HEK293T (cell line): ENCODE measurements around the gene HAX1.
"Not testable (repeated sequence)": the region's sequence is repeated elsewhere in the genome, so short reads cannot be mapped to it uniquely, and the experiment has no call there.

Source experiments
- CTCF ChIA-PET: fragments of 350-600 bp; formaldehyde crosslinking; extraction: SDS; loops from one replicate; lab custom pipeline; 2021; ENCODE audit warnings: antibody characterized with exemption, inconsistent platforms; lab: Yijun Ruan, JAX
- POLR2A ChIA-PET: fragments of 350-600 bp; formaldehyde crosslinking; extraction: SDS; loops from one replicate; lab custom pipeline; 2020; ENCODE audit warnings: antibody characterized with exemption, inconsistent platforms; lab: Yijun Ruan, JAX
- DNase-seq: peaks from one replicate; pipeline ENCODE4 v3.0.0; 2012; ENCODE audit warnings: mixed read lengths; ENCODE audit errors: extremely low spot score
- ARNT ChIP-seq: fragments of 450-650 bp; IDR thresholded peaks from 2 replicates; pipeline ENCODE4 v1.6.1; 2017; ENCODE audit warnings: mild to moderate bottlenecking
- BHLHE40 ChIP-seq: fragments of 450-650 bp; IDR thresholded peaks from 2 replicates; pipeline ENCODE4 v1.6.1; 2016; ENCODE audit warnings: mild to moderate bottlenecking, moderate library complexity, borderline replicate concordance
- CTBP1 ChIP-seq: fragments of 450-650 bp; IDR thresholded peaks from 2 replicates; pipeline ENCODE4 v1.6.1; 2016; ENCODE audit warnings: borderline replicate concordance
- ELF4 ChIP-seq: fragments of 450-650 bp; IDR thresholded peaks from 2 replicates; pipeline ENCODE4 v1.6.1; 2017; ENCODE audit warnings: antibody characterized with exemption
- FOXA1 ChIP-seq: fragments of 450-650 bp; IDR thresholded peaks from 2 replicates; pipeline ENCODE4 v1.6.1; 2016; ENCODE audit warnings: mild to moderate bottlenecking
- FOXK2 ChIP-seq: fragments of 450-650 bp; IDR thresholded peaks from 2 replicates; pipeline ENCODE4 v1.6.1; 2016; ENCODE audit warnings: mild to moderate bottlenecking
- FOXM1 ChIP-seq: fragments of 450-650 bp; IDR thresholded peaks from 2 replicates; pipeline ENCODE4 v1.6.1; 2017; ENCODE audit warnings: mild to moderate bottlenecking, borderline replicate concordance
- HDGF ChIP-seq: fragments of 450-650 bp; IDR thresholded peaks from 2 replicates; pipeline ENCODE4 v1.6.1; 2017; ENCODE audit warnings: antibody characterized with exemption, borderline replicate concordance
- L3MBTL2 ChIP-seq: fragments of 450-650 bp; conservative IDR thresholded peaks from 2 replicates; pipeline ENCODE4 v1.6.1; 2016; ENCODE audit warnings: mild to moderate bottlenecking
- LEF1 ChIP-seq: fragments of 450-650 bp; IDR thresholded peaks from 2 replicates; pipeline ENCODE4 v1.6.1; 2017; ENCODE audit warnings: mild to moderate bottlenecking, borderline replicate concordance
- NFRKB ChIP-seq: fragments of 450-650 bp; IDR thresholded peaks from 2 replicates; pipeline ENCODE4 v1.6.1; 2016; ENCODE audit warnings: mild to moderate bottlenecking, moderate library complexity
- SP1 ChIP-seq: fragments of 450-650 bp; IDR thresholded peaks from 2 replicates; pipeline ENCODE4 v1.6.1; 2017
- SUZ12 ChIP-seq: fragments of 450-650 bp; IDR thresholded peaks from 2 replicates; pipeline ENCODE4 v1.6.1; 2016; ENCODE audit warnings: mild to moderate bottlenecking
- TARDBP ChIP-seq: fragments of 450-650 bp; IDR thresholded peaks from 2 replicates; pipeline ENCODE4 v1.6.1; 2016
- ZNF384 ChIP-seq: fragments of 450-650 bp; IDR thresholded peaks from 2 replicates; pipeline ENCODE4 v1.6.1; 2016
- TF ChIP-seq, protein P1 (sequence below): fragments of 450-650 bp; IDR thresholded peaks from 2 replicates; pipeline ENCODE4 v1.6.1; 2016

Gene HAX1

DNA sequence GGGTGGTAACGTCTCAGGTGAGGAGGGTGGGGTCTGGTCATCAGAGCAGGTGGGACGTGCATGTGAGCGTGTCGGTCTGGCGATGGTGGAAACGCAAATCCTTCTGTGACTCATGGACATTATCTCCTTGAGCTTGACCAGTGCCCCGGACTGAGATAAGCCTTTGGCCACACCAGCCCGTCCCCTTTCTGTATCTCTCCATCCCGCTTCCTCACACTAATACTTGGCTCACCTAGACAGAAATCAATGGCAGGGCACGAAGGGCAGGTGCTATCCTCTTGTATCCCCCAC, 40.6 kb downstream of the HAX1 start:
- CTCF ChIA-PET, result no interaction called here

DNA sequence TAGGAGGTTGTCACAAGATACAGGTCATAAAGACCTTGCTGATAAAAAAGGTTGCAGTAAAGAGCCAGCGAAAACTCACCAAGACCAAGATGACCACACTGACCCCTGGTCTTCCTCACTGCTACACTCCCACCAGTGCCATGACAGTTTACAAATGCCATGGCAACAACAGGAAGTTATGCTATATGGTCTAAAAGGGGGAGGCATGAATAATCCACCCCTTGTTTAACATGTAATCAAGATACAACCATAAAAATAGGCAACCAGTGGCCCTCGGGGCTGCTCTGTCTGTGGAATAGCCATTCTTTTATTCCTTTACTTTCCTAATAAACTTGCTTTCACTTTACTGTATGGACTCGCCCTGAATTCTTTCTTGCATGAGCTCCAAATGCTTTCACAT, 41.8 kb downstream of the HAX1 start:
- POLR2A ChIA-PET, CTCF ChIA-PET, DNase-seq: not testable (repeated sequence)

More for the DNA sequence above, 40.6 kb downstream of the HAX1 start:
- no peak for DNase-seq
- POLR2A ChIA-PET, result no interaction called here
- no peak for TF ChIP-seq CTBP1
- no peak for TF ChIP-seq LEF1
- no peak for TF ChIP-seq FOXM1
- TF ChIP-seq FOXK2, result no peak
- no peak for TF ChIP-seq ZNF384
- TF ChIP-seq, protein P1, sequence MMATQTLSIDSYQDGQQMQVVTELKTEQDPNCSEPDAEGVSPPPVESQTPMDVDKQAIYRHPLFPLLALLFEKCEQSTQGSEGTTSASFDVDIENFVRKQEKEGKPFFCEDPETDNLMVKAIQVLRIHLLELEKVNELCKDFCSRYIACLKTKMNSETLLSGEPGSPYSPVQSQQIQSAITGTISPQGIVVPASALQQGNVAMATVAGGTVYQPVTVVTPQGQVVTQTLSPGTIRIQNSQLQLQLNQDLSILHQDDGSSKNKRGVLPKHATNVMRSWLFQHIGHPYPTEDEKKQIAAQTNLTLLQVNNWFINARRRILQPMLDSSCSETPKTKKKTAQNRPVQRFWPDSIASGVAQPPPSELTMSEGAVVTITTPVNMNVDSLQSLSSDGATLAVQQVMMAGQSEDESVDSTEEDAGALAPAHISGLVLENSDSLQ, result no peak
- no peak for TF ChIP-seq HDGF
- no peak for TF ChIP-seq NFRKB
- no peak for TF ChIP-seq SP1
- TF ChIP-seq TARDBP, result no peak

DNA sequence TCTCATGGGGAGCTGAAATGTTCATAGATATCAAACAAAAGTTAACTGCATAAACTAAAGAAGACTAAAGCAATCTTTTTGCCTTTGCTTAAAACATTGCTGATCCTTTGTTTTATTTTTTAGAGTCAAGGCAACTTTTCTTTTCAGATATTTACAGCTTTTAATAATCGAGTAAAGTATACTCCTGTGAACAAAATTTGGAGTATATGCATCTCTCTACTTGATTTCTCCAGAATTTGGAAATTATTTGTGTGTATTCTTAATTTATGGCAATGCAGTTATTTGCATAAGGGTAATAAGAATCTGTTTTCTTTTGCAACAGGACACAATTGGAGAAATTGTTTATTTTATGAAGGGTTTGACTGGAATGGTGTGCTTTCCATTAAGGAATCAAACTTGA, 44.3 kb downstream of the HAX1 start:
- DNase-seq, result no peak
- ChIA-PET POLR2A (no interaction called here), CTCF (no interaction called here)
- no peak for TF ChIP-seq FOXM1
- no peak for TF ChIP-seq SUZ12
- TF ChIP-seq ZNF384, result no peak
- no peak for TF ChIP-seq NFRKB
- TF ChIP-seq HDGF, result no peak
- TF ChIP-seq CTBP1, result no peak
- no peak for TF ChIP-seq BHLHE40
- no peak for TF ChIP-seq FOXK2
- no peak for TF ChIP-seq SP1
- TF ChIP-seq L3MBTL2, result no peak
- TF ChIP-seq ARNT, result no peak
- no peak for TF ChIP-seq FOXA1

DNA sequence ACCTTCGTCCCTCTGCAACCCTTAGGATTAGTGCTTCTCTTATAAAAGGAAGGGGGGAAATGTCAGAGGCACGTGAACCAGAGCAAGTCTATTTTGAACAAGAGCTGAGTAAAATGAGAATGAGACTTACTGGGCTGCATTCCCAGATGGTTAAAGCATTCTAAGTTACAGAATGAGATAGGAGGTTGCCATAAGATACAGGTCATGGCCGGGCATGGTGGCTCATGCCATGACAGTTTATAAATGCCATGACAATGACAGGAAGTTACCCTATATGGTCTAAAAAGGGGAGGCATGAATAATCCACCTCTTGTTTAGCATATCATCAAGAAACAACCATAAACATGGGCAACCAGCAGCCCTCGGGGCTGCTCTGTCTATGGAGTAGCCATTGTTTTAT, 46.0 kb downstream of the HAX1 start:
- TF ChIP-seq CTBP1, result no peak
- TF ChIP-seq ARNT, result no peak
- no peak for TF ChIP-seq ELF4
- TF ChIP-seq TARDBP, result no peak
- no peak for TF ChIP-seq L3MBTL2
- no peak for TF ChIP-seq SUZ12
- no peak for TF ChIP-seq BHLHE40
- no peak for TF ChIP-seq LEF1
- TF ChIP-seq FOXM1, result no peak
- no peak for TF ChIP-seq ZNF384
- TF ChIP-seq HDGF, result no peak
- TF ChIP-seq SP1, result no peak
- ChIA-PET POLR2A (no interaction called here), CTCF (no interaction called here)
- no peak for DNase-seq

DNA sequence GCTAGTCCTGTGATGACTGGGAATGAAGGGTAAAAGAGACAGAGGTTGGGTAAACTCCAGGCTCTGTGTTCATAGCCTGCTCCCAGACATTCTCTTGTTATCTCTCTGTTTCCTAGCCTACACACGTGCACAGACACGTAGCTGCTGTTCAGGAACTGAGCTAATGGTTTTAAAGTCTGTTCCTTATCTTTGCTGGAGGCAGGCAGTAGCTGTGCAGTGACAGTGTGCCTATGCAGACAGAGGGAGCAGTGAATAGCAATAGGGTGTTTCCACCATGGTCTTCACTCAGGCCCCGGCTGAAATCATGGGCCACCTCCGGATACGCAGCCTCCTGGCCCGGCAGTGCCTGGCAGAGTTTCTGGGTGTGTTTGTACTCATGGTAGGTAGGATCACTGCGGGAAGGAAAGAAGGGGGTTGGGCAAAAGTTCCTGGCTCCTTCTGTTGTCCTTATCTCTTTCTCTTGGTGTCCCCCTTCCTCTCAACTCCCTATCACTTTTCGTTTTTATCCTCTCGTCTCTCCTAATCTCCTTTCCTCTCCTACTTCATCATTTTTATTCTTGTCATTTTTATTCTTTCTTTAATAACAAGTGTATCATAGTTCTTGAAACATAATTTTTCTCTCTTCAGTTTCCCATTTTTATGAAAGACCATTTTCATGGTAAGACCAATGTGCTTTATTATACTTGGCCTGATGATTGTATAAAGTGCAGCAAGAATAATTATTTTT, 48.6 kb downstream of the HAX1 start, which contains the start of gene AQP10:
Gene AQP10 (plus strand): TSS at position 212 of the 727 bp plus-strand sequence. CDS start 63 bp downstream, at position 275.
- DNase-seq, result no peak
- ChIA-PET POLR2A (no interaction called here), CTCF (interaction anchor here (0.6 kb wide), 2 partner anchors 14 to 103 kb away, joined by 3 read pairs; no protein-coding TSS in a partner anchor)
- TF ChIP-seq SP1 (no peak), FOXM1 (no peak), LEF1 (no peak), SUZ12 (no peak), NFRKB (no peak), CTBP1 (no peak), FOXK2 (no peak), FOXA1 (no peak), HDGF (no peak), BHLHE40 (no peak)
- TF ChIP-seq, protein P1, result no peak

DNA sequence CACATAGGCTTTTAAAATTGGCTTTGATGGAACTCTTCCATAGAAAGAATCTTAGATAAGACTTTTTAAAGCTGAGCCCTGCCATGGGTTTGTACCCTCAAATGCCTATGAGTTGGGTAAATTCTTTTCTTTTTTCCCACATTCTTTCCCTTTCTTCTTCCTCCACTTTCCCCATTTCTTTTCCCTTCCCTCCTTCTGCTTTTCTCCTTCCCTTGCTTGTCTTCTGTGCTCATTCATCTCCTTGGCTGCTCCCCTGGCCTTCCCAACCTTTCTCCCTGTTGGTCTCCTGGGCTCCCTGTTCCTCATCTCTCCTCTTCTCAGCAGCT, 49.1 kb downstream of the HAX1 start:
- POLR2A ChIA-PET, DNase-seq, CTCF ChIA-PET: not testable (repeated sequence)

DNA sequence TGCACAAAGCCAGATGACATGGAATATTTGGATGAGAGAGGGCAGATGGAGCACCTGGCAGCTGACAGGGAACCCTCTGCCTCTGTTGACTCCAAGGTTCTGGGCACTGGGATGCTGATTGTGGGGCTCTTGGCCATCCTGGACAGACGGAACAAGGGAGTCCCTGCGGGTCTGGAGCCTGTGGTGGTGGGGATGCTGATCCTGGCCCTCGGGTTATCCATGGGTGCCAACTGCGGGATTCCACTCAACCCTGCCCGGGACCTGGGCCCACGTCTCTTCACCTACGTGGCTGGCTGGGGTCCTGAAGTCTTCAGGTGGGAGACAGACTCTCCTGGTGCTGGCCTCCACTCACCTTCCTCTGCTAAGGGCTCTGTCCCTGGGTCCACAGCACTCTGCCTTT, 51.1 kb downstream of the HAX1 start:
- ChIA-PET POLR2A (no interaction called here), CTCF (interaction anchor here (4.2 kb wide), 1 partner anchor 12 kb away, joined by 65 read pairs; no protein-coding TSS in a partner anchor)
- no peak for DNase-seq
- TF ChIP-seq, protein P1, result no peak
- TF ChIP-seq ARNT, result no peak
- TF ChIP-seq ELF4, result no peak
- TF ChIP-seq CTBP1, result no peak
